Smooth muscle cell (in vitro differentiated cells): ENCODE data around the gene GAB1. TPM values are rescaled to one million over a fixed set of nuclear protein-coding genes. Genes with fewer than 3 reads are reported as not detected.

ENCODE experiments used
- DNase-seq: peaks from one replicate; lab custom pipeline; 2025; ENCODE audit not compliant: unreplicated experiment; lab: John Stamatoyannopoulos, UW
- H2AFZ ChIP-seq: fragments of 200-600 bp; sonication (generic); 2 replicates; pipeline ENCODE4 v1.6.0; 2016; ENCODE audit warnings: antibody characterized with exemption, low read depth, mild to moderate bottlenecking
- H3F3A ChIP-seq: fragments of 200-600 bp; sonication (generic); 2 replicates; pipeline ENCODE4 v1.6.0; 2017; ENCODE audit warnings: antibody characterized with exemption, low read depth
- H3K27ac ChIP-seq: fragments of 200-600 bp; sonication (generic); 2 replicates; pipeline ENCODE4 v1.5.1; 2016; ENCODE audit warnings: low read depth, mild to moderate bottlenecking
- H3K27me3 ChIP-seq: fragments of 200-600 bp; sonication (generic); 2 replicates; pipeline ENCODE4 v1.6.1; 2016; ENCODE audit warnings: low read depth, mild to moderate bottlenecking
- H3K36me3 ChIP-seq: fragments of 200-600 bp; sonication (generic); 2 replicates; pipeline ENCODE4 v1.5.1; 2016; ENCODE audit warnings: low read depth
- H3K4me1 ChIP-seq: fragments of 200-600 bp; sonication (generic); 2 replicates; pipeline ENCODE4 v1.5.1; 2016; ENCODE audit warnings: low read depth
- H3K4me2 ChIP-seq: fragments of 200-600 bp; sonication (generic); 2 replicates; pipeline ENCODE4 v1.6.0; 2016; ENCODE audit warnings: mild to moderate bottlenecking
- H3K4me3 ChIP-seq: fragments of 200-600 bp; sonication (generic); 2 replicates; pipeline ENCODE4 v1.5.1; 2016; ENCODE audit warnings: mild to moderate bottlenecking
- H3K79me2 ChIP-seq: fragments of 200-600 bp; sonication (generic); 2 replicates; pipeline ENCODE4 v1.6.0; 2016; ENCODE audit warnings: low read depth, mild to moderate bottlenecking
- H3K9ac ChIP-seq: fragments of 200-600 bp; sonication (generic); 2 replicates; pipeline ENCODE4 v1.6.0; 2016; ENCODE audit warnings: low read depth
- H3K9me3 ChIP-seq: fragments of 200-600 bp; sonication (generic); replicated peaks from 2 replicates; pipeline ENCODE4 v1.5.1; 2016; ENCODE audit warnings: low read depth
- H4K20me1 ChIP-seq: fragments of 200-600 bp; sonication (generic); 2 replicates; pipeline ENCODE4 v1.6.0; 2016; ENCODE audit warnings: low read depth
- CTCF ChIP-seq: fragments of 200-600 bp; sonication (generic); IDR thresholded peaks from 2 replicates; pipeline ENCODE4 v1.5.1; 2017; ENCODE audit warnings: borderline replicate concordance, mild to moderate bottlenecking, antibody characterized with exemption; ENCODE audit not compliant: insufficient read depth, poor library complexity, severe bottlenecking
- WGBS: methylation state at CpG from one replicate; pipeline ENCODE4 v1.1.7; 2016; ENCODE audit warnings: low lambda C conversion rate; 5-methylcytosine and 5-hydroxymethylcytosine counted together
- polyA plus RNA-seq: library from polyadenylated mRNA; unstranded; fragments of >200 nt; fragmentation: Nextera tagmentation; extraction: Ambion mirVana; gene quantifications from 2 replicates; pipeline ENCODE4 v1.2.1, GENCODE V29; 2016
- total RNA-seq: library from RNA; depleted of rRNA; stranded (reverse); fragments of >200 nt; gene quantifications from 2 replicates; pipeline ENCODE4 v1.2.3, GENCODE V29; 2014

The GAB1 gene
- total and polyA plus RNA-seq, 2 experiments from 2014 or later = 0.50 to 22.5 TPM

- TF ChIP-seq CTCF = no peak
- H3K4me1 ChIP-seq = peaks cover 8% of the 10 kb centered on the region
- no peaks in the 10 kb centered on the region for H3F3A ChIP-seq
- DNase-seq = no peak
- peak overlapping the region; percentile 22 for H3K4me2 ChIP-seq
- no peak overlapping the region for H3K9ac ChIP-seq
- no peak overlapping the region for H3K27ac ChIP-seq
- H2AFZ ChIP-seq = no peak overlapping the region
- 39% methylated on average over 4 of the region's 4 CpGs for WGBS
- peaks cover 23% of the 10 kb centered on the region for H4K20me1 ChIP-seq
- no peak overlapping the region for H3K4me3 ChIP-seq
- H3K36me3 ChIP-seq = no peaks in the 10 kb centered on the region
- H3K9me3 ChIP-seq = no peaks in the 10 kb centered on the region
- no peaks in the 10 kb centered on the region for H3K27me3 ChIP-seq
- H3K79me2 ChIP-seq = peaks cover 58% of the 10 kb centered on the region
Observed at GRCh38 chr4:143344774-143345173, 8.1 kb downstream of the GAB1 start.

- H3K36me3 ChIP-seq = no peaks in the 10 kb centered on the region
- H3K27ac ChIP-seq = no peak overlapping the region
- no peak for DNase-seq
- peak overlapping the region; percentile 57 for H3K4me2 ChIP-seq
- TF ChIP-seq CTCF = no peak
- H3K4me1 ChIP-seq = peaks cover 8% of the 10 kb centered on the region
- no peaks in the 10 kb centered on the region for H3F3A ChIP-seq
- peak overlapping the region; percentile 45 for H3K9ac ChIP-seq
- peaks cover 52% of the 10 kb centered on the region for H3K79me2 ChIP-seq
- H2AFZ ChIP-seq = no peak overlapping the region
- no peaks in the 10 kb centered on the region for H3K9me3 ChIP-seq
- no peak overlapping the region for H3K4me3 ChIP-seq
- no peaks in the 10 kb centered on the region for H3K27me3 ChIP-seq
- peaks cover 17% of the 10 kb centered on the region for H4K20me1 ChIP-seq
- WGBS = 90% methylated on average over 1 of the region's 1 CpG
Observed at GRCh38 chr4:143345356-143345755, 8.7 kb downstream of the GAB1 start.

GRCh38 chr4:143346206-143346605, 9.5 kb downstream of the GAB1 start:
- 59% methylated on average over 2 of the region's 2 CpGs for WGBS
- DNase-seq = no peak
- Histone ChIP-seq H3K27ac (no peak overlapping the region), H3K36me3 (no peaks in the 10 kb centered on the region), H4K20me1 (peaks cover 9% of the 10 kb centered on the region), H3K9me3 (no peaks in the 10 kb centered on the region), H3K4me1 (peaks cover 8% of the 10 kb centered on the region), H3F3A (no peaks in the 10 kb centered on the region), H3K9ac (peak overlapping the region; percentile 45), H3K4me3 (no peak overlapping the region), H3K79me2 (peaks cover 51% of the 10 kb centered on the region), H3K4me2 (peak overlapping the region; percentile 57), H2AFZ (no peak overlapping the region), H3K27me3 (no peaks in the 10 kb centered on the region)
- TF ChIP-seq CTCF = no peak

- Histone ChIP-seq H3K36me3 (no peaks in the 10 kb centered on the region), H3K79me2 (peaks cover 45% of the 10 kb centered on the region), H4K20me1 (peaks cover 10% of the 10 kb centered on the region), H3K27ac (no peak overlapping the region), H2AFZ (no peak overlapping the region), H3K4me1 (peaks cover 17% of the 10 kb centered on the region), H3K4me2 (no peak overlapping the region), H3K4me3 (no peak overlapping the region), H3K9me3 (no peaks in the 10 kb centered on the region), H3K27me3 (no peaks in the 10 kb centered on the region), H3K9ac (no peak overlapping the region), H3F3A (no peaks in the 10 kb centered on the region)
- no peak for TF ChIP-seq CTCF
- no peak for DNase-seq
- 89% methylated on average over 2 of the region's 2 CpGs for WGBS
Observed at GRCh38 chr4:143347484-143348111, 10.9 kb downstream of the GAB1 start.
